GM23248 (cell line): ENCODE data around the gene MED9.

Source experiments
- EZH2 ChIP-seq: fragments of 200-600 bp; sonication (generic); IDR thresholded peaks from 2 replicates; pipeline ENCODE4 v1.6.1; 2018; ENCODE audit warnings: antibody characterized with exemption, mild to moderate bottlenecking; ENCODE audit not compliant: insufficient read depth, poor library complexity, severe bottlenecking
- EZH2phosphoT487 ChIP-seq: fragments of 200-600 bp; sonication (generic); IDR thresholded peaks from 2 replicates; pipeline ENCODE4 v1.6.1; 2018; ENCODE audit warnings: antibody characterized with exemption, moderate library complexity, mild to moderate bottlenecking, low read depth; ENCODE audit not compliant: insufficient read depth

DNA sequence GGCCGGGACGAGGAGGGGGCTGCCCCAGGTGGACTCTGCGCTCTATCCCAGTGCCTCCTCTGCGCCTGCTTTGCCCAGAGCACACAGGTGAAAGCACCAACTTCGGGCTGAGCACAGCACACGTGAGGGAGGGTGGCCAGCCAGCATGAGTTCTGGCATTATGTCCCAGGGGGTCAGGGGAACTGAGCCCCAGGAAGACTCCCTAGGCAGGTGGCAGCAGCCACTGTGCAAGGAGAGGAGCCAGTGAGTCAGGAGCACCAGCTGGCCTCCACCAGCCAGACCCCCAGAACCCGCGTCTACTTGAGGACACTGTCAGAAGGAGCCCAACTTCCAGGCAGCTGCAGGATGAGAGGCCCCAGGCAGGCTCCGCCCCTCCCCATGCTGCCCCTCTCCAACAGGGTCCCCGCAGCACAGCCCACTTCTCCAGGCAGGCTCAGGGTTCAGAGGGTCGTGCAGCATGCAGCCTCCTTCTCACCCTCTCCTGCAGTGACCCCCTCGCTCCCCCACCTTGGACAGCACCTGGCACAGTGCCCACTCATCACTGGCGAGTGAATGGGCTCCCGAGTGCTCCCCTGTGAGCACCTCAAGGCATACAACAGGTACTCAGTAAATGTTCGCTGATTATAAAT lies 63.6 kb downstream of the MED9 start:
- TF ChIP-seq EZH2 (no peak), EZH2phosphoT487 (no peak)
